LNCaP clone FGC (cell line): ENCODE results near the gene MET.
"Not testable (repeated sequence)": the region's sequence is repeated elsewhere in the genome, so short reads cannot be mapped to it uniquely, and the experiment has no call there.

Experiments
- DNase-seq: peaks from one replicate; pipeline ENCODE4 v3.0.0-alpha.2; 2011; ENCODE audit warnings: low read depth
- H3K4me3 ChIP-seq: 2 replicates; pipeline ENCODE4 v1.5.1; 2011; ENCODE audit warnings: mild to moderate bottlenecking, low read depth, low read length, control low read depth
- CTCF ChIP-seq: IDR thresholded peaks from 2 replicates; pipeline ENCODE4 v1.5.1; 2012; ENCODE audit warnings: mild to moderate bottlenecking; ENCODE audit not compliant: control insufficient read depth, insufficient read depth; ENCODE audit errors: extremely low read depth

The MET gene

GRCh38 chr7:116815041-116815440 lies 143.0 kb downstream of the MET start:
- no peak for DNase-seq
- no peak for TF ChIP-seq CTCF
- H3K4me3 ChIP-seq, result no peak overlapping the region

- no peak for TF ChIP-seq CTCF
- DNase-seq, result no peak
- no peak overlapping the region for H3K4me3 ChIP-seq
Measured at GRCh38 chr7:116820149-116820548, 148.2 kb downstream of the MET start.

- DNase-seq, H3K4me3 ChIP-seq: not testable (repeated sequence)
Measured at GRCh38 chr7:116821647-116822046, 149.7 kb downstream of the MET start.

- H3K4me3 ChIP-seq, result no peak overlapping the region
- no peak for TF ChIP-seq CTCF
- no peak for DNase-seq
Measured at GRCh38 chr7:116824449-116824848, 152.5 kb downstream of the MET start.

GRCh38 chr7:116828281-116828680 lies 156.3 kb downstream of the MET start:
- no peak for DNase-seq
- H3K4me3 ChIP-seq, result no peak overlapping the region
- TF ChIP-seq CTCF, result no peak

- DNase-seq, result no peak
- H3K4me3 ChIP-seq, result no peak overlapping the region
- TF ChIP-seq CTCF, result no peak
Measured at GRCh38 chr7:116829041-116829440, 157.0 kb downstream of the MET start.

GRCh38 chr7:116829493-116829892 lies 157.5 kb downstream of the MET start:
- no peak overlapping the region for H3K4me3 ChIP-seq
- DNase-seq, result no peak
- TF ChIP-seq CTCF, result no peak

GRCh38 chr7:116832692-116833091 lies 160.7 kb downstream of the MET start:
- no peak for TF ChIP-seq CTCF
- no peak for DNase-seq
- no peak overlapping the region for H3K4me3 ChIP-seq
